Muscle of arm (tissue), 12 donors: ENCODE data around the gene PITPNM2. TPM values are rescaled to one million over a fixed set of nuclear protein-coding genes. Genes with fewer than 3 reads are reported as not detected.
"Not testable (repeated sequence)": the region's sequence is repeated elsewhere in the genome, so short reads cannot be mapped to it uniquely, and the experiment has no call there.

Experiments used
- DNase-seq: peaks from one replicate; pipeline ENCODE4 v3.0.0-alpha.2; 2013
- polyA plus RNA-seq, 12 donors: library from polyadenylated mRNA; unstranded; fragments of 120-200 nt; gene quantifications; one replicate each; pipeline ENCODE4 v1.2.1, GENCODE V29; 2013; ENCODE audit not compliant: insufficient read length in 12 of 12

Gene PITPNM2
- polyA plus RNA-seq, 12 donors, result 3.8 to 9.2 (median 4.7) TPM; not detected in 1

GRCh38 chr12:123120452-123121166 lies 30.3 kb downstream of the PITPNM2 start:
- no peak for DNase-seq

- no peak for DNase-seq
Observed at GRCh38 chr12:123119808-123120207, 31.1 kb downstream of the PITPNM2 start.

DNA sequence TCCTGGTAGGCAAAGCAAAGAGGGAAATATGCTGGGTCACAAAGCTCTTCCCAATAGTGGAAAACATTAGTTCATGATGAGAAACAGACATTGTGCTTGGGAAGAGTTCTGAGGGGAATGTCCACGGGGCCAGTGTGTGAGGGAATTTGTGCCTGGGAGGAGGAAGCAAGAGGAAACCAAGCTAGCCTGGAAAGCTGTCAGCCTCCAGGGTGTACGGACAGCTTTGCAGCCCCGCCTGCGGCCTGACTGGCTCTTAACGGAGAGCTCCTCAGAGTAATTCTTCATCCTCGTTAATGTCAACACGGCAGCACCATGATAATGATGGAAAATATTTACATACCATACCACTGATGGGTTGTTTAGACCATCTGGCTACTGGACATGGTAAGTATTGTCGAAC lies 32.4 kb downstream of the PITPNM2 start:
- DNase-seq, result no peak

DNA sequence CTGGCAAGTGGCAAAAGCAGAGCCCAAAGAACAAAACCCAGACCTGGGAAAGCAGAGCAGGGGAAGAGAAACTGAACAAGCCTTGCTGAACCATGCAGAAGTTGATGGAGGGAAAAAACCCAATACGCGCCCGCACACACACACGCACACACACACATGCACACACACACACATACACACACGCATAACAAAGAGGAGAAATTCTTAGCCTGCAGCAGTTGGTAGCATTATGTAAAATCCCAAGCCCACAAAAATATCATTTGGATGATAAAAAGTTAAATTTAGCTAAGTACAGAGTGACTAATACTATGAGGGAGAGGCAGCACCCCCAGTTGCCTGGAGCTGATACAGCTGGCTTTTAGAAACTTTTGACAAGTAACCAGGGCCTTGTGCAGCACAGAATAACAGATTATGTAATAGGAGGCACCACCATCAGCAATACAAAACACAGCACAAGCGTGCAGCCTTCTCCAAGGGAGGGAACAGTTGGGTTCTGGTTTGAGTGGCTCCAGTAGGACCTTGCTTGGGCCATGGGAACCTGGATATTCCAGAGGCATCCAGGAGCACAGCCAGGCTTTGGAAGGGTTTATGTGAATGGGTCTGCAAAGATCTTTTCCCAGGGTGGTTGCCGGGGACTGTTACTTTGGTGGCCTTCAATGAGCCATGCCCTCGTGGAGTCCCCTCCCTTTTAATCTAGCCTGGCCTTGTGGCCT lies 35.3 kb downstream of the PITPNM2 start:
- DNase-seq, result peak; percentile 69

DNA sequence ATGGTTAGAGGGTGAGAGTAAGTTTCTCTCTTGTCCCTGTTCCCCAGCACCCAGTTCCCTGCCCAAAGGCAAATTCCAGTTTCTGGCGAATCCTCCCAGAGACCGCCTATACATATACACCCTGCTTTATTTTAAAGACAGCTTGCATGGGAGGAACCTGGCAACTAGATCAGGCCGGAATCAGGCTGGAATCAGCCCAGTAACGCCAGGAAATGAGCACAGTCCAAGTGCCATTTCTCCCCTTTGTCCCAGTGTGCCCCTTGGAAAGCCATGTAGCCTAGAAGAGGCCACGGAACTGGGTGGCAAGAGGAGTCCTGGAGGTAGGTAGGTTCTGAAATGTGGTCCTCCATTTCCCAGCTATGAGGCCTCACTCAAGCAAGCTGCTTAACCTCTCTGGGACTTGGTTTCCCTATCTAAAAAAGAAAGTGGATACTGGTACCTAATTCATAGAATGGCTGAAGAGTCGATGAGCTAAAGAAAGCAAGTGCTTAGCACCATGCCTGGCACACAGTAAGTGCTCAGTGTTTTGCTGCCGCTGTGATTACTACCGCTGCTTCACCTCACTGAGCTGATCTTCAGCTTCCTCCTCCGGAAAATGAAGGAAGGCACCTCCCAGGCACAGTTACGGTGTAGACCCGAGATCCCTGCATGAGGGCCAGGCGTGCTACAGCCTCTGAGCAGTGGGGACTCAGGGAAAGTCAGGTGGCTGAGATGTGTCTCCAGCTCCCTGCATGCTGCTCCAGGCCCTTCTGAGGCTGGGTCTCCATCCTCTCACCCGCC lies 36.4 kb downstream of the PITPNM2 start:
- DNase-seq, result no peak

- DNase-seq, result no peak
Observed at GRCh38 chr12:123113026-123113425, 37.9 kb downstream of the PITPNM2 start.

DNA sequence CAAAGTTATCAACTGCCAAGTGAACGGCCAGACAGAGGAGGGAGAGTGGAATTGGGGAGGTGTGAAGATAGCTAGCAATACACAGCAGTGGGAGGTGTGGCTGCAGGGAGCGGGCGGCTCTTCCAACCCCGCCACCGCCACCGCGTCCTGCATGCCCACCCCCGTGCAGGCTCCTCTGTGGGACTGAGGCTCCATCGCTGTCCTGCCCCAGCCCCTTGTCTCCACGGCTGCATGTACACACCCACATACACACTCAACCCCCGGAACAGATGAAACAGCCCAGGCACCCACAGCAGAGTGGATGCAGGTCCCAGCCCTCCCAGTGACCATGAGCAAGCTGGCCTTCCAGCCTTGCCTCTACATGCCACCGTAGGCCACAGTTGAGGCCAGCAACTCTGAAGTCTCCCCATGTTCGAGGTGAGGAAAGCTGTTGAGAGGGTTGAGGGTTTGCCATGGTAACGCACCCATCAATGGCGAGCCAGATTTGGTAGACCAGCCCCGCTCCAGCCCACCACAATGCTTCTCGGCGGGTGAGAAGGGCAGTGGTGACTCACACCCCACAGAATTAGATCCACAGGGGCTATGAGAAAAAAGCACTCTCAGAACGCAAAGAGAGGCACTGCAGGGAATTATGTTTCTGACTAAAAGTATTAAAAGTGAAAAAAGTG lies 39.3 kb downstream of the PITPNM2 start:
- no peak for DNase-seq

DNA sequence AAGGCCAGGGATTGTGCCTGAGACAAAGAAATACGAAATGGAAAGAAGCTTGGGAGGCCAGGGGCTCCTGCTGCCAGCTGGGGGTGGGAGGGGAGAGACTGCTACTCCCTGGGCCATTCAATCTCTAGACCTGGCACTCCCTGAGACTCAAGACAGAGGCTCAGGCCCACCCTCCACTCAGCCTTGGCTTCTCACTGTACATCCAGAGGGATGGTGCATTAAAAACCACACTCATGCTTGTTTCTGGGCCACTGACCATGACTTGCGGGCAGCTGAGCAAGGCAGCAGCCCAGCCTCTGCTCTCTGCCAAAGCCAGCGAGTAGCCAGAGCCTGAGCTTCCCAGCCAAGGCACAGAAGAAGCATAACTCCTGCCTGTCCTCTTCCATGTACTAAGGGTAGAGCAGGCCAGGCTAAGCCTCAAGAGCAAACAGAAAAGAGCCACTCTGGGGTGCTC lies 41.5 kb downstream of the PITPNM2 start:
- no peak for DNase-seq

GRCh38 chr12:123108682-123109066 lies 42.2 kb downstream of the PITPNM2 start:
- DNase-seq, result no peak

DNA sequence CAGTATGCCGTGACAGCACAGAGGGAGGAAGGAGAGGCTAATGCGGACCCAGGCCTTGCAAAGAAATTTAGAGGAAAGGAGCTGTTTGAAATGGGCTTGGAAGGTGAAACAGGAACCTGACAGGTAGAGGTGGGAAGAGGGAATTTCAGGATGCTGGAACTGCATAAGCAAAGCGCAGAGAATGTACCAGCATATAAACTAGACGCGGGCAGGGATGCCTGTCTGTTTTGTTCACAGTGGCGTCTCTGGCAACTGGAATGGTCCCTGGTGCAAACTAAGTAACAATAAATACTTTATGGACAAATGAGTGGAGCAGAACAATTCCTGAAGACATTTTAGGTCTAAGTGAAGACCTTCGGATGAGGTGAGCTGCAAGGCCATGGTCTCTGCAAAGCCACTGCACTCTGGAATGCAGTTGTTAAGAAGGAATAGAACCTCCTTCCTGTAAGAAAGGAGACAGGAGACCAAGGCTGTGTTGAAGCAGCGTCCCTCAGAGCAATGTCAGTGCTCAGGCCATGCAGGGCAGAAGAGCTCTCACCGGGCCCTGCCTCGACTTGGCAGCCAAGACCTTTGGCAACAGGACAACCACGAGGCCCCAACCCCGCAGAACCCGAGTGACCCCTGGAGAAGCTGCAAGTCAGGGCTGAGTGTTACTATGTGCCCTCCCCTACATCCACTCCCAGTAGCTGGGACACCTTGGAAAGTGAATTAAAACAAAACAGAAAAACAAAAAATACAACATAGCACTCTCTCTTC lies 42.8 kb downstream of the PITPNM2 start:
- DNase-seq, result no peak

DNA sequence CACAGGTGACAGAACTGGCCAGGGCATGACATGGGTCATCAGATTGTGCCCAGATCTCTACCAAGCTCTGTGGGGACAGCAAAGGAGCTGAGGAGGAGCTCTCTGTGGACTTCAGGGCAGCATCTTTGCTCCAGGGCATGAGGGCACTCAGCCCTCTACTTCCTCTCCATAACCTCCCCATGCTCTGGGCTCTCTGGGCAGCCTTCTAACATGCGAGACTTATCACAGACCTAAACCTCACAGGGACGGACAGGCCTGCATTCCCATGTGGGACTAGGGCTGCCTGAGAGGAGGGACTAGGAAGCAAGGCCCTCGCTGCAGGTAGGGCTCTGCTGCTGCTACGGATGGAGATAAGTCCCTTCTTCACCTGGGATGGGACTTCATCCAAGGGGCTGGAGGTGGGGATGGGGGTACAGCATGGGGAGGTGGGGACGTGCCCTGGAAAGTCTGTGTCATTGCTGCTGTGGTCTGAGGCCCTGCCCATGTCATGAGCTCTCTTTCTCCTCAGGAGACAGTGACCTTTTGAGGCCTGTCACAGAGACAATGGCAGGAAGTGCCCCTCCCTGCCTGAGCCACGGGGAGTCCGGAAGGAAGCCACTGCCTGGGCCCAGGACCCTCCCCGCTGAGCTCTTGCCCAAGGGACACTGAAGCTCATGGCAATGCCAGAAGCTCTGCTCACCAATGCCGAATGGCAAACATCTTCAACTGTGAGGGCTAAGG lies 44.1 kb downstream of the PITPNM2 start:
- no peak for DNase-seq

DNA sequence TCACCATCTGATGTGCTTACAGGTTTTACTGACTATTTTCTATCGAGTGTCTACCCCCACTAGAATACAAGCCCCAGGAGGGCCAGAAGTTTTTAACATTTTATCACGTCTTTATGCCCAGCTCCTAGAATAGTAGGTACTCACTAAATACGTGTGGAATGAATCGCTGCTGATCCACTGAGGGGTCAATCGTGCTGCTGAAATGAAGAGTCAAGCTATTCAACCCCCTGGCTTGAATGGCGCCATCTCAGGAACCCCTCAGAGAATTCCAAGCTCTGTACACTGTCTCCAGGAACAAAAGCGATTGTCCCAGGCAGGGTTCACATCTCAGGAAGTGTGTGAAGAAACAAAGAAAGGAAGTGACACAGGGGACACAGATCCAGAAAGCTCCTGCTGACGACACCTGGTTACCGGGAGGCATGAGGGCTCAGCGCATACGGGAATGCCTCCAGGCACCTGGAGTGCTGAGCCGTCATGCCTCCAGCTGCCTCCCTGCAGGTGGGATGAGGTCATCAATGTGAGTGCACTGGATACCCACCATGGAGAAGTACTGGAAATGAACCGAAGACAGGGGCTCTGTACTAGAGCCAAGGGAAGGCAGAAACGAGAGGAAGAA lies 45.6 kb downstream of the PITPNM2 start:
- DNase-seq, result no peak

- DNase-seq, result no peak
Observed at GRCh38 chr12:123104809-123105208, 46.1 kb downstream of the PITPNM2 start.

- not testable (repeated sequence) for DNase-seq
Observed at GRCh38 chr12:123104094-123104493, 46.8 kb downstream of the PITPNM2 start.

- no peak for DNase-seq
Observed at GRCh38 chr12:123102781-123103503, 47.9 kb downstream of the PITPNM2 start.

- DNase-seq, result no peak
Observed at GRCh38 chr12:123102366-123102765, 48.5 kb downstream of the PITPNM2 start.

DNA sequence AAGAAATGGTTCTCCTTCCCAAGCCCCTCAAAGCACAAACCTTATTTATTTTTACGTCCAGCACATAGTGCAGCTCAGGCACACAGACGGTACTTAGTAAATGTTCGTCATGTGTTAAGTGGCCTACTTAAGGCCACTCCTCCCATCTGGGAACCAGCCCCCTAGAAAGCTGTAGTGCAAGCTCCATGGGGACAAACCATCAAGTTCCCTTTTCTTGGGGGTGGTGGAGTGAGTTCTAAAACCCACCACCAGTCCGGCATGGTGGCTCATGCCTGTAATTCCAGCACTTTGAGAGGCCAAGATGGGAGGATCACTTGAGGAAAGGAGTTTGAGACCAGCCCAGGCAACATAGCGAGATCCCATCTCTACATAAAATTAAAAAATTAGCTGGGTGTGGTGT lies 49.4 kb downstream of the PITPNM2 start:
- no peak for DNase-seq
